ENCODE data around the gene GMFB. TPM values are rescaled to one million over a fixed set of nuclear protein-coding genes. Genes with fewer than 3 reads are reported as not detected.

Gene GMFB
- 37.3 and 37.4 TPM in 2 replicates for total RNA-seq

- intact Hi-C loops (cut with micrococcal nuclease) = loop anchor here (1.0 to 5.0 kb wide), 12 partner anchors 21 to 1628 kb away; partner anchors contain the start of genes CGRRF1, CNIH1, FBXO34 and GCH1
Observed at GRCh38 chr14:54488646-54489317, at the start of gene GMFB. GMFB (minus strand) TSS chr14:54488980; CDS start chr14:54488927, 53 bp downstream.

- intact Hi-C loops (cut with micrococcal nuclease) = no loop called here
Observed at GRCh38 chr14:54538055-54538454, 49.3 kb upstream of the GMFB start.

- intact Hi-C loops (cut with micrococcal nuclease) = no loop called here
Observed at GRCh38 chr14:54537651-54538050, 48.9 kb upstream of the GMFB start.

- intact Hi-C loops (cut with micrococcal nuclease) = no loop called here
Observed at GRCh38 chr14:54535646-54536045, 46.9 kb upstream of the GMFB start.

GRCh38 chr14:54535126-54535525 is 46.3 kb upstream of the GMFB start:
- intact Hi-C loops (cut with micrococcal nuclease) = no loop called here

- intact Hi-C loops (cut with micrococcal nuclease) = no loop called here
Observed at GRCh38 chr14:54533100-54533499, 44.3 kb upstream of the GMFB start.

GRCh38 chr14:54532111-54533012 is 43.6 kb upstream of the GMFB start:
- intact Hi-C loops (cut with micrococcal nuclease) = no loop called here

GRCh38 chr14:54529811-54530210 is 41.0 kb upstream of the GMFB start:
- intact Hi-C loops (cut with micrococcal nuclease) = no loop called here

GRCh38 chr14:54528973-54529372 is 40.2 kb upstream of the GMFB start:
- intact Hi-C loops (cut with micrococcal nuclease) = no loop called here

- intact Hi-C loops (cut with micrococcal nuclease) = no loop called here
Observed at GRCh38 chr14:54524410-54524809, 35.6 kb upstream of the GMFB start.

GRCh38 chr14:54516709-54517108 is 27.9 kb upstream of the GMFB start:
- intact Hi-C loops (cut with micrococcal nuclease) = no loop called here

- intact Hi-C loops (cut with micrococcal nuclease) = no loop called here
Observed at GRCh38 chr14:54515670-54516069, 26.9 kb upstream of the GMFB start.

GRCh38 chr14:54512393-54512792 is 23.6 kb upstream of the GMFB start:
- intact Hi-C loops (cut with micrococcal nuclease) = loop anchor here (5.0 kb wide), 1 partner anchor 115 kb away; no protein-coding TSS in a partner anchor

- intact Hi-C loops (cut with micrococcal nuclease) = loop anchor here (1.0 to 5.0 kb wide), 9 partner anchors 10 to 517 kb away; partner anchors contain the start of genes CNIH1, GCH1, SOCS4 and WDHD1
Observed at GRCh38 chr14:54509546-54510501, 21.0 kb upstream of the GMFB start, which contains the start of gene CGRRF1. CGRRF1 (plus strand) TSS chr14:54509906; CDS start chr14:54509960, 54 bp downstream.

- intact Hi-C loops (cut with micrococcal nuclease) = no loop called here
Observed at GRCh38 chr14:54503486-54503885, 14.7 kb upstream of the GMFB start.

- intact Hi-C loops (cut with micrococcal nuclease) = no loop called here
Observed at GRCh38 chr14:54502602-54503001, 13.8 kb upstream of the GMFB start.

- intact Hi-C loops (cut with micrococcal nuclease) = no loop called here
Observed at GRCh38 chr14:54501480-54501879, 12.7 kb upstream of the GMFB start.

GRCh38 chr14:54500744-54501143 is 12.0 kb upstream of the GMFB start:
- intact Hi-C loops (cut with micrococcal nuclease) = loop anchor here (1.0 kb wide), 1 partner anchor 9 kb away; the partner anchor contains the start of gene CGRRF1

GRCh38 chr14:54498579-54498978 is 9.8 kb upstream of the GMFB start:
- intact Hi-C loops (cut with micrococcal nuclease) = no loop called here

- intact Hi-C loops (cut with micrococcal nuclease) = no loop called here
Observed at GRCh38 chr14:54498095-54498531, 9.3 kb upstream of the GMFB start.

- intact Hi-C loops (cut with micrococcal nuclease) = no loop called here
Observed at GRCh38 chr14:54497224-54497623, 8.4 kb upstream of the GMFB start.
